ENCODE measurements around the gene LMLN.

- TF ChIP-seq CTCF (conservative IDR thresholded peaks at IDR 0.05; ENCODE audit: low read depth, low read length) (no peak), EZH2 (IDR thresholded peaks at IDR 0.05; ENCODE audit: borderline replicate concordance, low read depth, low read length, poor library complexity, severe bottlenecking) (no peak)
Observed at GRCh38 chr3:197957790-197958133, 2.3 kb upstream of the LMLN start.

Data from A673 (cell line).